Mucosa of stomach (tissue), 1 donor: Measurements from ENCODE around the gene WBP4.

Experiments
- H3K27me3 ChIP-seq: one replicate; pipeline ENCODE4 v1.7.0; 2013; ENCODE audit warnings: mild to moderate bottlenecking, low read length; ENCODE audit not compliant: control insufficient read depth, insufficient read depth
- H3K36me3 ChIP-seq: one replicate; pipeline ENCODE4 v1.7.0; 2013; ENCODE audit warnings: low read length; ENCODE audit not compliant: control insufficient read depth, insufficient read depth
- H3K4me1 ChIP-seq: one replicate; pipeline ENCODE4 v1.7.0; 2013; ENCODE audit warnings: mild to moderate bottlenecking, low read length; ENCODE audit not compliant: control insufficient read depth, insufficient read depth
- H3K4me3 ChIP-seq: one replicate; pipeline ENCODE4 v1.7.0; 2013; ENCODE audit warnings: low read length
- H3K9ac ChIP-seq: one replicate; pipeline ENCODE4 v1.7.0; 2013; ENCODE audit warnings: mild to moderate bottlenecking, low read length, moderate library complexity
- H3K9me3 ChIP-seq: one replicate; pipeline ENCODE4 v1.7.0; 2013; ENCODE audit warnings: mild to moderate bottlenecking, low read length, moderate library complexity; ENCODE audit not compliant: control insufficient read depth
- donor health status: Pancreatic carcinoma.

The WBP4 gene

DNA sequence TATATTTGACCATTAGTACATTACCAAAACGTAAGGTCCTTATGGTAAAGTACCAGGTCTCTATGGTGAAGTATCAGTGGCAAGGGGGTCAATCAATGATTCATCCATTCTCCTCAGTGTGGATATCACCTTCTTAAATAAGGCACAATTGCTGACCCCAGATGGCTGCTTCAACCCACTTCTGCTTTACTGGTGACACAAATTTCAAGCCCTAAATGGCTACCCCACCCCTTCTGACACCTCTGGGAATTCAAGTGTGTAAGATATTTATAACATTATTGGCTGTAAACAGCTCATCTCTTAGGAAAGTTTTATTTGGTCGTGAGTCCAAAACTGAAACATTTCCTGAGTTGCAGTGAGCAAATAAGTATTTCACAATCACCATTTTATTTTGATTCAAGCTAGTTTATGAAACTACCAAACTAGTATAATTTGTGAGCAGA, 7.9 kb upstream of the WBP4 start:
- Histone ChIP-seq H3K9ac (no peak overlapping the region), H3K27me3 (no peaks in the 10 kb centered on the region), H3K36me3 (no peaks in the 10 kb centered on the region), H3K4me1 (peaks cover 35% of the 10 kb centered on the region), H3K9me3 (no peaks in the 10 kb centered on the region), H3K4me3 (no peak overlapping the region)

DNA sequence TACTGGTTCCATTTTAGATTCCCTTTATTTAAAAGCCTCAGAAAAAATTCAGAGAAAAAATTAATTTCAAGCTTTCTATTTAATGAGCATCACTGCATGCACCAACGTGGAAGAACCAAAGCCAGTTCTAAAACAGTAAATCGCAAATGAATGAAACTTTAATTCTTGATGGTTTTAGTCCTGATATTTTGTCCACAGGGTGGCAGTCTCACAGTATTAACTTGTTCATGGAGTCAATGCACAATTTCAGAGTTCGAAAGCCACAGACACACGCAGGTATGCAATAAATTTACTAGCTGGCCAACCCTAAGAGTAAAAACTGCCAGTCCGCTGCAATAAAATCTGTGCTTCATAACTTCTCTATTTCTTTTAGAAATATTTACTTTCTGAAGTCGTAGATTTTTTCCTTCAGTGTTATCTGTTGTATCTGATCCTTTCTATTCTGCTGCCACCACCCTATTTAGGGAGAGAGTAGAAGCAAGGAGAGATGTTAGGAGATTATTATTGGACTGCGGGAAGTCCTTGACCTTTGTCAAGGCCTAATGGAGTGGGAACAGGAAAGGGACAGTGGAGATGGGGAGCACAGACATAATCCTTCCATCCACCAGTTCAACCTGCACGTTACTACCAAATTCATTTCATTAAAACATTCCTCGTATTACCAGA, 7.0 kb upstream of the WBP4 start:
- H3K9me3 ChIP-seq: no peaks in the 10 kb centered on the region
- peaks cover 44% of the 10 kb centered on the region for H3K4me1 ChIP-seq
- H3K27me3 ChIP-seq: no peaks in the 10 kb centered on the region
- no peak overlapping the region for H3K9ac ChIP-seq
- no peaks in the 10 kb centered on the region for H3K36me3 ChIP-seq
- H3K4me3 ChIP-seq: no peak overlapping the region

- H3K4me1 ChIP-seq: peaks cover 44% of the 10 kb centered on the region
- H3K9me3 ChIP-seq: no peaks in the 10 kb centered on the region
- H3K27me3 ChIP-seq: no peaks in the 10 kb centered on the region
- H3K9ac ChIP-seq: no peak overlapping the region
- no peaks in the 10 kb centered on the region for H3K36me3 ChIP-seq
- no peak overlapping the region for H3K4me3 ChIP-seq
These were observed 6.2 kb upstream of the WBP4 start for GRCh38 chr13:41054919-41055619.

- Histone ChIP-seq H3K9ac (no peak overlapping the region), H3K4me1 (peaks cover 44% of the 10 kb centered on the region), H3K4me3 (no peak overlapping the region), H3K27me3 (no peaks in the 10 kb centered on the region), H3K36me3 (no peaks in the 10 kb centered on the region), H3K9me3 (no peaks in the 10 kb centered on the region)
These were observed 5.1 kb upstream of the WBP4 start for GRCh38 chr13:41056194-41056593.

GRCh38 chr13:41056826-41057711, 4.2 kb upstream of the WBP4 start:
- Histone ChIP-seq H3K9me3 (no peaks in the 10 kb centered on the region), H3K9ac (no peak overlapping the region), H3K36me3 (no peaks in the 10 kb centered on the region), H3K27me3 (no peaks in the 10 kb centered on the region), H3K4me3 (no peak overlapping the region), H3K4me1 (peaks cover 44% of the 10 kb centered on the region)

GRCh38 chr13:41058295-41059070, 2.8 kb upstream of the WBP4 start:
- H3K36me3 ChIP-seq: no peaks in the 10 kb centered on the region
- no peaks in the 10 kb centered on the region for H3K9me3 ChIP-seq
- no peak overlapping the region for H3K4me3 ChIP-seq
- peaks cover 44% of the 10 kb centered on the region for H3K4me1 ChIP-seq
- no peaks in the 10 kb centered on the region for H3K27me3 ChIP-seq
- H3K9ac ChIP-seq: peak overlapping the region; percentile 86

- H3K4me3 ChIP-seq: peak overlapping the region; percentile 83
- no peaks in the 10 kb centered on the region for H3K9me3 ChIP-seq
- H3K27me3 ChIP-seq: no peaks in the 10 kb centered on the region
- peaks cover 35% of the 10 kb centered on the region for H3K4me1 ChIP-seq
- no peaks in the 10 kb centered on the region for H3K36me3 ChIP-seq
- peak overlapping the region; percentile 86 for H3K9ac ChIP-seq
These were observed 1.7 kb upstream of the WBP4 start for GRCh38 chr13:41059456-41060081.

- no peaks in the 10 kb centered on the region for H3K36me3 ChIP-seq
- peak overlapping the region; percentile 86 for H3K9ac ChIP-seq
- no peaks in the 10 kb centered on the region for H3K9me3 ChIP-seq
- peaks cover 28% of the 10 kb centered on the region for H3K4me1 ChIP-seq
- no peaks in the 10 kb centered on the region for H3K27me3 ChIP-seq
- H3K4me3 ChIP-seq: peak overlapping the region; percentile 83
These were observed 1.1 kb upstream of the WBP4 start for GRCh38 chr13:41060082-41060723.

- Histone ChIP-seq H3K36me3 (no peaks in the 10 kb centered on the region), H3K4me3 (peak overlapping the region; percentile 83), H3K4me1 (peaks cover 27% of the 10 kb centered on the region), H3K27me3 (no peaks in the 10 kb centered on the region), H3K9ac (peak overlapping the region; percentile 86), H3K9me3 (no peaks in the 10 kb centered on the region)
These were observed 610 bp upstream of the WBP4 start for GRCh38 chr13:41060724-41061074.

DNA sequence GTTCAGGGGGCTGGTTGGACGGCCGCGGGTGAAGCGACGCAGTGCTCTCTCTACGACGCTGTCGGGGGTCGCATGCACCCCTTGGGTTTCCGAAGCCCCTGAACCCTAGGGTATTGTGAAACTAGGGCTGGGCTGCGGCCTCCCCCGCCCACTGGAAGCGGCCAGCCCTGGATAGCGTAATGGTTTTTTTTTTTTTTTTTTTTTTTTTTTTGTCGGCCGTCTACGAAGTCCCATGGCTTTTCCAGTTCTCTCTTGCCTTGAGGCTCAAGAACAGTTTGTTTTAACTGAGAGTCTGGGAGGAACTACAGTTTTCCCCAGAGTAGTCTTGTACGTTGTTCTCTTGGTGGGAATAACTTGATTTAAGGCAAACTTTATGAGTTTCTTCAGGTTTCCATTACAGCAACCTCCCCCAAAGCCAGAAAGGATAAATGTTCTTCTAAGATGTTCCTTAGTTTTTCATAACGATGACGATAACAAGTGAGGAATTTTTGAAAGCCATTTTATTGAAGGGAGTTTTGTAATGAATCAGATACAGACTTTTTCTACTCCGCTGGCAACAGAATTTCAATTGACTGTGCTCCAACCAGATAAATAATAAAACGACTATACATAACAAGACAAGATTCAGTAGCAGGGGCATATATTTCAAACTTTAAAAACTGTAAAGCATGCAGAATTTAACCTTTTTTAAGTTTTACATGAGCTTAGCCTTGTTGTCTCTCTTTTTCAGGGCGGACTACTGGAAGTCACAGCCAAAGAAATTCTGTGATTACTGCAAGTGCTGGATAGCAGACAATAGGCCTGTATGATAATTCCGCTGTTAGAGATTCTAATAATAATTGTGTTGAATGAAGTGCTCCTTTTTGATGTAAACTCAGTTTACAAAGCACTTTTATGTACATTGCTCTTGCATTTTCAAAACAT, 867 bp downstream of the WBP4 start:
- H3K27me3 ChIP-seq: no peaks in the 10 kb centered on the region
- H3K4me1 ChIP-seq: peaks cover 13% of the 10 kb centered on the region
- H3K4me3 ChIP-seq: peak overlapping the region; percentile 83
- H3K9ac ChIP-seq: peak overlapping the region; percentile 86
- no peaks in the 10 kb centered on the region for H3K9me3 ChIP-seq
- H3K36me3 ChIP-seq: no peaks in the 10 kb centered on the region
